Globus pallidus (tissue), 1 donor: ENCODE data around the gene IVD.

Experiments
- DNase-seq: peaks from one replicate; pipeline ENCODE4 v3.0.0-alpha.2; 2015; ENCODE audit warnings: low spot score

IVD gene

DNA sequence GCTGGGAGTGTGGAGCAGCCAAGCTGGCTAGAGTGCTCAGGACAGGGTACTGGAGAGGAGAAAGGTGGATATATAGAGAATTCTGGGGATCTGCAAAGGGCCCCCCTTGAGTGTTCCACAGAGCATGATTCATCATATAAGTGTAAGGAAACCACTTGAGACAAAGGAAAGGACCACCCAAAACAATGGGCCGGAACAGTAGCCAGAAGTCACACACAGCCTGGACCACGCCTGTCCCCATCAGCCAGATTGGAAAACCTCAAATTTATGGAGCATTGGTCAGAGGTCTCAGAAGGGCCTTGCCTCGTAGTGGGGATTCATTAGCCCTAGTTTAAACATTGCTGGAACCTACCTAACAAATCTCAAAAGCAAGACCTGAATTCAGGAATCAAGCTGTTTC lies 28.0 kb upstream of the IVD start:
- DNase-seq, result no peak

GRCh38 chr15:40379374-40379773 lies 26.2 kb upstream of the IVD start:
- DNase-seq, result no peak

GRCh38 chr15:40379853-40380252 lies 25.7 kb upstream of the IVD start:
- DNase-seq, result no peak

GRCh38 chr15:40380636-40381035 lies 25.0 kb upstream of the IVD start:
- DNase-seq, result no peak

DNA sequence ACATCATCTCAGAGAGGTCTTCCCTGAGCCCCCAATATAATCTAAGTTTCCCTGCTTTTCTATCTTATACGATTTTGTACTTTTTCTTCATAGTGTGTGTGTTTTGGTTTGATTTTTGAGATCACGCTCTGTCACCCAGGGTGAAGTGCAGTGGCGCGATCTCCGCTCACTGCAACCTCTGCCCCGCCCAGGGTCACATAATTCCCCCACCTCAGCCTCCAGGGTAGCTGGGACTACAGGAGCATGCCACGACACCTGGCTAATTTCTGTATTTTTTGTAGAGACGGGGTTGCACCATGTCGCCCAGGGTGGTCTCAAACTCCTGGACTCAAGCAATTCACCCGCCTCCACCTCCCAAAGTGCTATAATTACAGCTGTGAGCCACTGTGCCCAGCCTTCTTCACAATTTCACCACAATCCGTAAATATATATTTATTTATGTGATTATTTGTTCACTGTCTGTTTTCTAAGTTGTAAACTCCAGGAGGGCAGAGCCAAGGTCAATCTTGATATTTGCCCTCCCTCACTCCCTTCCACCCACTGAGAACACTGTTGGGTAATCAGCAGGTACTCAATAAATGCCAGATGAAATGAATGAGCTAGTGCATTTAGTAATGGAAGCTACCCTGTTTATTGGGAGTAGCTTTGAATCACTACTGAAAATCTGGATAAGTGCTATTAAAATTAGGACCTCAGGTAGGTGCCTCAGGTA lies 23.6 kb upstream of the IVD start:
- no peak for DNase-seq

GRCh38 chr15:40382580-40383456 lies 22.8 kb upstream of the IVD start, which contains the start of gene KNSTRN:
TSS of gene KNSTRN (plus strand) at chr15:40382721. CDS start at chr15:40382836, 115 bp downstream.
- DNase-seq, result peak; percentile 91

DNA sequence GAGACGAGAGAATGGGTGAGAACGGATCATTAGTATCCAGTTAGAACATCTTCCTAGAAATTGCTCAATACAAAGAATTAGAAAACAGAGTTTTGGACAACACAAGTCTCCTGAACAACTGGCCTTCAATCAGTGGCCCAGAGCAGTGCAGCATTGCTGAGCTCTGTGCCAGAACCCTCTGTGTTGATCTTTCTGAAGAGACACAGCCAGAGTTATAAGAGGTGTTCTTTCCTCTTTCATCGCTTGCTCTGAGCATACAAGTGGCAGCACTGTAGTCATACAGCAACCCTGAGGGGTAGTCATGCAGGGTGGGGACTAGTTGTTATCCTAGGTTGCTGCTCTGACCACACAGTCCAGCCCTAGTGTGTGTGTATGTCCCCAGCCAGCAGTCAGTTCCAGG lies 19.1 kb upstream of the IVD start:
- DNase-seq, result no peak

GRCh38 chr15:40388941-40389823 lies 16.4 kb upstream of the IVD start:
- DNase-seq, result no peak

DNA sequence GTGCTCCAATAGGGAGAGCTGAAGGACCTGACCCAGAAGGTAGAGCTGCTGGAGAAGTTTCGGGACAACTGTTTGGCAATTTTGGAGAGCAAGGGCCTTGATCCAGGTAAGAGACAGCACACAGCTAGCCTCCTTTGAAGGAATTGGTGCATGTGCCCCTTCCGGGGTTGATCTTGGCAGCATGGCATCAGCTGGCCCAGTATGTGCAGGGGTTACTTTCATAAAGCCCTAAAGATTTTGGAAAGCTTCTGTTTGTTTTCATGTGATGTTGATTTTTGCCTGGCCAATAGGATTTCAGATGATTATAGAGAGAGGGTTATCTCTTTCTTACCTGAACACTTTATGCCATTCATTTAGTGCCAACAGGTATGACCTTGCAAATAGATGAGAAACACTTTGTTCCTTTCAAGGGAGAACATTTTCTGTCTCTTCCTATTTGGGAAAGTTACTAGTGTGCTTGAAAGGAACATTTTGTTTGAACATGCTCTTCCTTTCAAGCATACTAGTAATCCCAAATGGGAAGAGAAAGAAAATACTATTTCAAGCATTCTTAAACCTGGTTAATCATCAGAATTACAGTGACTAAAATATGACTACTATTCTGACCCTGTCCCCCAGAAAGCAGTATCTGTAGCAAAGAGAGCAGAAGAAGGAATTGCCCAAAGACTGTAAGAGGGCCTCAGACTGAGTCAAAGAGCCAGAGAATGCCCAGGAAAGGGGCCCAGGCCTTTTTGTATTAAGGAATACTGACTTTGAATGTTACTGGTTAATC lies 15.6 kb upstream of the IVD start:
- DNase-seq, result no peak

- no peak for DNase-seq
Observed at GRCh38 chr15:40392986-40393948, 12.3 kb upstream of the IVD start.

- no peak for DNase-seq
Observed at GRCh38 chr15:40397688-40398412, 7.7 kb upstream of the IVD start.

DNA sequence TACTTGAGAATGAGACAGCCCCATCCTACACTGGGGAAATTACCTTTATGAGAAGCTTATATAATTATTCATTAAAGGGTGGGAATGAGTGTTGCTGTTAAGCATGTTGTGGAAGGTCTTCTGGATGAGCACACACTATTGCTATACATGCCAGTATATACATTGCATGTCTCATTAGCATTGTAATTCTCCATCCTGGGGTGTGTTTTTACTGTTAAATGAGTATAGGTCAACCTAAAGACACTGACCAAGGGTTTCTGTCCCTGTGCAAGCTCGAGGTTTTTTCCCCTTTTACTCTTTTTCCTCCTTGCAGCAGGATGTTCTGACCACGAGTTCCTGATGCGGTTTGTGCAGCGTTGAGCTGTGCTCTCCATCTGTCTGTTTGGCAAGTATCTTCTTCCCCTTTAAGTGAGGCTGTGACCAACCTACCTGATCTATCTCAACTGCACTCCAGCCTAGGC lies 7.2 kb upstream of the IVD start:
- DNase-seq, result peak; percentile 62

DNA sequence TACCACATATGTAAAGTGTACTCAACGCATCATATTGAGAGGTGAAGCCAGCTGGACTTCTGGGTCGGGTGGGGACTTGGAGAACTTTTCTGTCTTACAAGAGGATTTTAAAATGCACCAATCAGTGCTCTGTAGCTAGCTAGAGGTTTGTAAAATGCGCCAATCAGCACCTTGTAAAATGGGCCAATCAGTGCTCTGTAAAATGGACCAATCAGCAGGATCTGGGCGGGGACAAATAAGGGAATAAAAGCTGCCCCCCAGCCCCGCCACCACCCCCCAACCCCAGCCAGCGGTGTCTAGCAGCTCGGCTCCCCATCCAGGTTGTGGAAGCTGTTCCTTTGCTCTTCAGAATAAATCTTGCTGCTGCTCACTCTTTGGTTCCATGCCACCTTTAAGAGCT lies 6.2 kb upstream of the IVD start:
- no peak for DNase-seq

GRCh38 chr15:40407330-40407990 lies 1.9 kb downstream of the IVD start:
- no peak for DNase-seq

GRCh38 chr15:40409366-40409765 lies 3.8 kb downstream of the IVD start:
- DNase-seq, result no peak

DNA sequence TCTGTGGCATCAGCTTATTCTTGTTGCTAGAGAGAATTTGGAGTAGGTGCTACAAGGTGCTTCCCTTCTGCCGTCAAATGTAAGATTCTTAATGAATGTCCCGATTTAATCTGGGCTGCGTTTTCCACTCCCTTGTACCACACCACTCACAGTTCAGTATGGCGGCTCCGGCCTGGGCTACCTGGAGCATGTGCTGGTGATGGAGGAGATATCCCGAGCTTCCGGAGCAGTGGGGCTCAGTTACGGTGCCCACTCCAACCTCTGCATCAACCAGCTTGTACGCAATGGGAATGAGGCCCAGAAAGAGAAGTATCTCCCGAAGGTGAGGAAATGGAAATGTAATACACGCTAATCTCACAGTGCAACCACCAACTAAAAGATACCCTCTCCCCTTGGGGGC lies 4.9 kb downstream of the IVD start:
- no peak for DNase-seq

DNA sequence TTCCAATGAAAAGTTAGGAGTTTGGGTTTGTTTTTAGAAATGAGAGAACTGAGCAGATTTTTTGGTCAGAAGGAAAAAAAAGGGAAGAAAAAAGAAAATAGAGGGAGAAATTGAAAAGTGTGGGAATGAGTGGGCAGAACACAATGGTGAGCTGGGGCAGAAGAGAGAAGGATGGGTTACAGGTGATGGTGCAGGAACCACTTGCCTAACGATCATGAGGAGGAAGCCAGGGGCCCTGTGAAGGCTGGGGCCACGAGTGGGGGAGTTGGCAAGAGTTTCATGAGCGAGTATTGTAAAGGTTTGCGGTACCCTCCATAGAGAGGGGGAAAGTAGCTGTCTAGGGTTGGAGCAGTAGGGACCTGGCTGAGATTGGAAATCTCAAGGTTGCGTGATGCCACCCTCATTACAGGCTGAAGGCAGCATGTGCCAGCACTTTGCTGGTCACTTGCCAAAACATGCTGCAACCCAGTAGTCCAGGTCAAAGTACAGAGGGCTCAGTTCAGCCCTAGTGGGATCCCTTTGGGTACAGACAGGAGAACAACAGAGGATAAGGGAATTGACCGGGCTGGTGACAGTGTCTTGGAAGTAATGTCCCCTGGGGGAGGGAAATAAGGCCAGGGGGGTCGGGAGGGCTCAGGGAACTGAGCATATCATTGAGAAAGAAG lies 6.6 kb downstream of the IVD start:
- no peak for DNase-seq

GRCh38 chr15:40413036-40413435 lies 7.4 kb downstream of the IVD start:
- no peak for DNase-seq
